KMS-11 (cell line): ENCODE data around the gene AKAP8L.

Experiments
- H2AFZ ChIP-seq: fragments of 200-600 bp; sonication (generic); 2 replicates; pipeline ENCODE4 v1.6.1; 2016; ENCODE audit warnings: antibody characterized with exemption, mixed run types, low read depth
- H3K27ac ChIP-seq: fragments of 200-600 bp; sonication (generic); 2 replicates; pipeline ENCODE4 v1.6.1; 2016; ENCODE audit warnings: mild to moderate bottlenecking, mixed run types
- H3K27me3 ChIP-seq: fragments of 200-600 bp; sonication (generic); 2 replicates; pipeline ENCODE4 v1.6.1; 2017; ENCODE audit warnings: mild to moderate bottlenecking, low read depth, mixed run types, moderate library complexity; ENCODE audit not compliant: insufficient read depth
- H3K36me3 ChIP-seq: fragments of 200-600 bp; sonication (generic); 2 replicates; pipeline ENCODE4 v1.6.1; 2017; ENCODE audit warnings: mild to moderate bottlenecking, mixed run types; ENCODE audit not compliant: insufficient read depth
- H3K4me1 ChIP-seq: fragments of 200-600 bp; sonication (generic); 2 replicates; pipeline ENCODE4 v1.6.1; 2016; ENCODE audit warnings: mild to moderate bottlenecking, low read depth, mixed run types; ENCODE audit not compliant: poor library complexity, severe bottlenecking
- H3K4me2 ChIP-seq: fragments of 200-600 bp; sonication (generic); 2 replicates; pipeline ENCODE4 v1.7.0; 2016; ENCODE audit warnings: mild to moderate bottlenecking, mixed run types
- H3K4me3 ChIP-seq: fragments of 200-600 bp; sonication (generic); IDR thresholded peaks from 2 replicates; pipeline ENCODE4 v1.6.1; 2017; ENCODE audit warnings: low read depth, low read length, mixed read lengths; ENCODE audit not compliant: insufficient read depth
- H3K79me2 ChIP-seq: fragments of 200-600 bp; sonication (generic); 2 replicates; pipeline ENCODE4 v1.6.1; 2016; ENCODE audit warnings: low read depth, mixed run types; ENCODE audit not compliant: insufficient read depth
- H3K9ac ChIP-seq: fragments of 200-600 bp; sonication (generic); 2 replicates; pipeline ENCODE4 v1.6.1; 2016; ENCODE audit warnings: mild to moderate bottlenecking, mixed run types
- H4K20me1 ChIP-seq: fragments of 200-600 bp; sonication (generic); 2 replicates; pipeline ENCODE4 v1.6.1; 2016; ENCODE audit warnings: mild to moderate bottlenecking, mixed run types; ENCODE audit not compliant: insufficient read depth
- CTCF ChIP-seq: fragments of 200-600 bp; sonication (generic); conservative IDR thresholded peaks from 2 replicates; pipeline ENCODE4 v1.6.1; 2017; ENCODE audit warnings: low read depth, mild to moderate bottlenecking, antibody characterized with exemption, low read length, moderate library complexity, mixed read lengths

The AKAP8L gene

GRCh38 chr19:15421721-15422260 lies 3.0 kb upstream of the AKAP8L start:
- H3K4me1 ChIP-seq, result peaks cover 15% of the 10 kb centered on the region
- no peak overlapping the region for H3K4me3 ChIP-seq
- no peaks in the 10 kb centered on the region; the same call in 1 of the 2 replicates for H3K36me3 ChIP-seq
- H2AFZ ChIP-seq, result no peak overlapping the region
- H4K20me1 ChIP-seq, result no peaks in the 10 kb centered on the region
- H3K27me3 ChIP-seq, result no peaks in the 10 kb centered on the region
- no peak overlapping the region for H3K9ac ChIP-seq
- no peak overlapping the region for H3K4me2 ChIP-seq
- no peak for TF ChIP-seq CTCF
- peaks cover 19% of the 10 kb centered on the region for H3K79me2 ChIP-seq
- no peak overlapping the region for H3K27ac ChIP-seq

- H3K27ac ChIP-seq, result no peak overlapping the region
- no peaks in the 10 kb centered on the region; the same call in 1 of the 2 replicates for H3K36me3 ChIP-seq
- H3K4me1 ChIP-seq, result peaks cover 16% of the 10 kb centered on the region
- no peak overlapping the region for H2AFZ ChIP-seq
- no peaks in the 10 kb centered on the region for H4K20me1 ChIP-seq
- no peak overlapping the region for H3K4me3 ChIP-seq
- no peak overlapping the region for H3K4me2 ChIP-seq
- no peak for TF ChIP-seq CTCF
- H3K9ac ChIP-seq, result no peak overlapping the region
- no peaks in the 10 kb centered on the region for H3K27me3 ChIP-seq
- peaks cover 25% of the 10 kb centered on the region for H3K79me2 ChIP-seq
Measured at GRCh38 chr19:15421136-15421695, 2.4 kb upstream of the AKAP8L start.

DNA sequence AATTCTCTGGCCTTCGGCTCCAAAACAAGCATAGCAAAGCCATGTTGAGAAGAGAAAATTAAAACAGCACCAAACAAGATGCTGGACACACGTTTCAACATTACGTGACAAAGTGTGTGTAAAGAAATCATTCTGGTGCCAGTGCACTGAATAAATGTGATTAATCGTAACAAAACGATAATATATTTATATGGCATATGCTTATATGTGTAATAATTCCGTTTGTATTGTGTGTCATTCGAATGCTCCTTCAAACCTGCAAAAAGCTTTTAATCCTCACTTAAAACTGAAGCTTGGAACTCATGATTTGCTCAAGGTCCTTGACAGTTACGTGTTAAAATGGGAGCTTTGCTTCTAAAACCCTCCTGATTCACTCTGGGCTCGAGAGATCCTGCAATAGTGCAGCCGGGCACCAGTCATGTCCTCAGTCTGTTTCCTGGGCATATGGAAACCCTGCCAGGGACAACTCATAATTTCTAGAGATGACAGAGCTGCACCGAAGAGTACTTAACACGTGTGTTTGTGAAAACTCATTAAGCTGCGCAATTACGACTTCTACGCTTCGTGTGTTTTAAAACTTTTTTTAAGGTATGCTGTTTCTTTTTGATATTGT lies 731 bp upstream of the AKAP8L start:
- Histone ChIP-seq H3K27me3 (no peaks in the 10 kb centered on the region), H2AFZ (no peak overlapping the region), H3K4me2 (peak overlapping the region; percentile 53), H4K20me1 (no peaks in the 10 kb centered on the region), H3K9ac (no peak overlapping the region), H3K36me3 (no peaks in the 10 kb centered on the region), H3K4me3 (no peak overlapping the region), H3K79me2 (peaks cover 42% of the 10 kb centered on the region), H3K4me1 (peaks cover 21% of the 10 kb centered on the region), H3K27ac (no peak overlapping the region)
- peak; percentile 41; the same call in 1 of the 2 replicates for TF ChIP-seq CTCF

DNA sequence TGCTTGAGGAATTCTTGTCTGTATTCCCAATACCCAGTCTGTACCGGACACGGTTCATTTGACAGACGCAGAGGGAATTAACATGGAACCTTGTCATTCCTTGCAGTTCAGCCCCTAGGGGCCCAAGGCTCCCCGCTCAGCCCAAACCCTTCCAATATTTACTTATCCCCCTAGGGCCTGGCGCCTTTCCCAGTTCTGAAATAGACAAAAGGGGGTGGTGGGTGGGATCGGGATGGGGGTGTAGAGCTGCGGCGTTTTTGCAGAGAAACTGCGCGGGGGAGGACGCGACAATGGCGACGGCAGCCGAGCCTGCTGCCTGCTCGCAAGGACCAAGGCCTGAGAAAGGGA lies 583 bp downstream of the AKAP8L start:
- TF ChIP-seq CTCF, result no peak
- Histone ChIP-seq H3K4me2 (peak overlapping the region; percentile 99), H3K36me3 (no peaks in the 10 kb centered on the region), H2AFZ (peak overlapping the region; percentile 44; the same call in 1 of the 2 replicates), H3K4me3 (no peak overlapping the region), H3K27me3 (no peaks in the 10 kb centered on the region), H3K27ac (peak overlapping the region; percentile 60), H3K4me1 (peaks cover 30% of the 10 kb centered on the region), H3K79me2 (peaks cover 55% of the 10 kb centered on the region), H4K20me1 (no peaks in the 10 kb centered on the region), H3K9ac (peak overlapping the region; percentile 93)
